ENCODE results near the gene WAC. TPM values are rescaled to one million over a fixed set of nuclear protein-coding genes. Genes with fewer than 3 reads are reported as not detected.
"Not testable (repeated sequence)": the region's sequence is repeated elsewhere in the genome, so short reads cannot be mapped to it uniquely, and the experiment has no call there.

The WAC gene
- total RNA-seq, 6 donors from 2014 or later: 74.6 to 159 (median 101) TPM

GRCh38 chr10:28494420-28494819 lies 38.5 kb upstream of the WAC start:
- no peaks in the 10 kb centered on the region for H3K27me3 ChIP-seq
- 83 to 96% methylated on average over 2 of the region's 2 CpGs for WGBS, 2 donors
- TF ChIP-seq CTCF (IDR thresholded peaks at IDR 0.05) (no peak), POLR2AphosphoS5 (IDR thresholded peaks at IDR 0.05) (no peak), POLR2A (IDR thresholded peaks at IDR 0.05) (no peak), EP300 (IDR thresholded peaks at IDR 0.05) (no peak)
- ATAC-seq (ENCODE audit: low FRiP score in 2 of 2) (no peak), DNase-seq (no peak)
- no peak overlapping the region for H3K4me3 ChIP-seq
- no peaks in the 10 kb centered on the region for H3K9me3 ChIP-seq
- H3K27ac ChIP-seq: no peak overlapping the region
- H3K36me3 ChIP-seq: no peaks in the 10 kb centered on the region
- peaks cover 0 to 11% (median 5%) of the 10 kb centered on the region in 4 donors for H3K4me1 ChIP-seq

- TF ChIP-seq EP300 (IDR thresholded peaks at IDR 0.05) (no peak), POLR2A (IDR thresholded peaks at IDR 0.05) (no peak), CTCF (IDR thresholded peaks at IDR 0.05) (no peak), POLR2AphosphoS5 (IDR thresholded peaks at IDR 0.05) (no peak)
- Histone ChIP-seq H3K9me3 (no peaks in the 10 kb centered on the region), H3K4me1 (peaks cover 0 to 11% (median 5%) of the 10 kb centered on the region in 4 donors), H3K36me3 (no peaks in the 10 kb centered on the region), H3K4me3 (no peak overlapping the region), H3K27ac (no peak overlapping the region), H3K27me3 (no peaks in the 10 kb centered on the region)
- DNase-seq (no peak), ATAC-seq (ENCODE audit: low FRiP score in 2 of 2) (no peak)
- 64 to 71% methylated on average over 3 of the region's 3 CpGs for WGBS, 2 donors
Observed at GRCh38 chr10:28495084-28495483, 37.8 kb upstream of the WAC start.

GRCh38 chr10:28496017-28496416 lies 36.9 kb upstream of the WAC start:
- DNase-seq (no peak), ATAC-seq (ENCODE audit: low FRiP score in 2 of 2) (no peak)
- peaks cover 0 to 11% (median 5%) of the 10 kb centered on the region in 4 donors for H3K4me1 ChIP-seq
- H3K9me3 ChIP-seq: no peaks in the 10 kb centered on the region
- no peak overlapping the region for H3K27ac ChIP-seq
- no peaks in the 10 kb centered on the region for H3K27me3 ChIP-seq
- no peak overlapping the region for H3K4me3 ChIP-seq
- no peak for TF ChIP-seq CTCF (IDR thresholded peaks at IDR 0.05)
- TF ChIP-seq POLR2A (IDR thresholded peaks at IDR 0.05): no peak
- TF ChIP-seq EP300 (IDR thresholded peaks at IDR 0.05): no peak
- TF ChIP-seq POLR2AphosphoS5 (IDR thresholded peaks at IDR 0.05): no peak
- no peaks in the 10 kb centered on the region for H3K36me3 ChIP-seq
- WGBS, 2 donors: 74 to 91% methylated on average over 3 of the region's 3 CpGs

DNA sequence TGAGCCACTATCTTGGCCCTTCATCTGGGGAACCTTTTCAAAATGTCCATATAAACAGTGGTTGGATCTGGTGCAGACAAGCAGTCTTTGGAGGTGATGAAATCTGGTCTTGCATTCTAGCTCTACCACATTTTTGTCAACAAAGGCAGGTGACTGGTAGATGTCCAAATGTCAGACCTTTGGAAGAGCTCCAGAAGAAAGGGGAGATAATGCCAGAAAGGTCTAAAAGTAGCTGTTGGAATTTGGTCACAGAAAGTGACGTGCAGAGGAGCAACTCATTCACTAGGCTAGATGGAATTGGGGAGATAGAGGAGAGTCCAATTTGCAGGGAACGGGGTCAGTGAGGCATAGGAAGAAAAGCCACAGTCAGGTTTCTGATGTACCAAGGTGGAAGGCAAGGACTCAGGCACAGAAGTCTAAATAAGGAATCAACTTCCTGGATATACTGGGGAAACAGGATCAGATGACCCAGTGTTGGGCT lies 36.4 kb upstream of the WAC start:
- Histone ChIP-seq H3K36me3 (no peaks in the 10 kb centered on the region), H3K9me3 (no peaks in the 10 kb centered on the region), H3K27ac (no peak overlapping the region), H3K27me3 (no peaks in the 10 kb centered on the region), H3K4me1 (peaks cover 0 to 11% (median 5%) of the 10 kb centered on the region in 4 donors), H3K4me3 (no peak overlapping the region)
- no peak for ATAC-seq (ENCODE audit: low FRiP score in 2 of 2)
- WGBS, 2 donors: 57 to 62% methylated on average over 2 of the region's 2 CpGs
- TF ChIP-seq POLR2AphosphoS5 (IDR thresholded peaks at IDR 0.05): no peak
- no peak for TF ChIP-seq POLR2A (IDR thresholded peaks at IDR 0.05)
- no peak for DNase-seq

DNA sequence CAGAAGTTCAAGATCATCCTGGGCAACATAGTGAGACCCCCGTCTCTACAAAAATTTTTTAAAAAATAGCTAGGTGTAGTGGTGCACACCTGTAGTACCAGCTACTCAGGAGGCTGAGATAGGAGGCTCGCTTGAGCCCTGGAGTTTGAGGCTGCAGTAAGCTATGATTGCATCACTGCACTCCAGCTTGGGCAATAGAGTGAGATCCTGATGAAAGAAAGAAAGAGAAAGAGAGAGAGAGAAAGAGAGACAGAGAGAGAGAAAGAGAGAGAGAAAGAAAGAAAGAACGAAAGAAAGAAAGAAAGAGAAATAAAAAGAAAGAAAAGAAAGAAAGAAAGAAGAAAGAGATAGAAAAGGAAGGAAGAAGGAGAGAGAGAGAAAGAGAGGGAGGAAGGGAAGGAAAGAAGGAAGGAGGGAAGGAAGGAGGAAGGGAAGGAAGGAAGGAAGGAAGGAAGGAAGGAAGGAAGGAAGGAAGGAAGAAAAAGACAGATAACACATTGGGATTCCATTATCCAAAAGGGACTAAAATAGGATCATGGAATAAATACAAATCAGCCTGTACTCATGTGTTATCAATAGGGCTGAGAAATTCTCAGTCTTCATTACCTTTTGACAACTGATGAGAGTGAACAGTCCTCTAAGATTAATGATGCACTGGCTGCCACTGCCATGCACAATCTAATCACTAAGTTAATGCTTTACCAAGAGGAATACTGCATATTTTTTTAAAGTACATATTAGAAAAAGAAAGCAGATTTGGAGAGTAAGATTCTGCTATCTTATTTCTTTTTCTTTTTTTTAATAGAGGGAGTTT lies 35.4 kb upstream of the WAC start:
- ATAC-seq (ENCODE audit: low FRiP score in 2 of 2): no peak
- Histone ChIP-seq H3K27ac (no peak overlapping the region), H3K9me3 (no peaks in the 10 kb centered on the region), H3K4me1 (peaks cover 0 to 5% (median 4%) of the 10 kb centered on the region in 4 donors), H3K27me3 (no peaks in the 10 kb centered on the region), H3K4me3 (no peak overlapping the region), H3K36me3 (no peaks in the 10 kb centered on the region)
- TF ChIP-seq EP300 (IDR thresholded peaks at IDR 0.05) (no peak), POLR2AphosphoS5 (IDR thresholded peaks at IDR 0.05) (no peak), POLR2A (IDR thresholded peaks at IDR 0.05) (no peak), CTCF (IDR thresholded peaks at IDR 0.05) (no peak)
- DNase-seq: no peak
- WGBS, 2 donors: 69 to 70% methylated on average over 3 of the region's 3 CpGs

- not testable (repeated sequence) for H3K27ac ChIP-seq; H3K9me3 ChIP-seq; H3K27me3 ChIP-seq; ATAC-seq (ENCODE audit: low FRiP score in 2 of 2); DNase-seq; H3K4me1 ChIP-seq; H3K36me3 ChIP-seq; H3K4me3 ChIP-seq
- WGBS, 2 donors: 55 to 59% methylated on average over 5 of the region's 5 CpGs
Observed at GRCh38 chr10:28500203-28500602, 32.7 kb upstream of the WAC start.
